RPMI7951 (cell line): ENCODE data around the gene CMTM5. TPM values are rescaled to one million over a fixed set of nuclear protein-coding genes. Genes with fewer than 3 reads are reported as not detected.
"Not testable (repeated sequence)": the region's sequence is repeated elsewhere in the genome, so short reads cannot be mapped to it uniquely, and the experiment has no call there.

ENCODE experiments used
- DNase-seq: peaks from one replicate; pipeline ENCODE4 v3.0.0-alpha.2; 2012; ENCODE audit warnings: low read depth
- total RNA-seq: library from RNA; depleted of rRNA; stranded (reverse); fragments of >200 nt; shearing (Covaris generic); gene quantifications from 2 replicates; pipeline ENCODE4 v1.2.3, GENCODE V29; 2014; rRNA removed

CMTM5 gene
- total RNA-seq, 1 experiment from 2014 or later, result 0.60 TPM

GRCh38 chr14:23414906-23415820, 38.3 kb downstream of the CMTM5 start:
- DNase-seq, result no peak

GRCh38 chr14:23415821-23416778, 39.3 kb downstream of the CMTM5 start:
- no peak for DNase-seq

- no peak for DNase-seq
Measured at GRCh38 chr14:23416801-23417200, 40.0 kb downstream of the CMTM5 start.

GRCh38 chr14:23417269-23417668, 40.4 kb downstream of the CMTM5 start:
- DNase-seq, result not testable (repeated sequence)

GRCh38 chr14:23418021-23418420, 41.2 kb downstream of the CMTM5 start:
- DNase-seq, result no peak

GRCh38 chr14:23419646-23420045, 42.8 kb downstream of the CMTM5 start:
- DNase-seq, result not testable (repeated sequence)

- DNase-seq, result no peak
Measured at GRCh38 chr14:23421594-23421993, 44.7 kb downstream of the CMTM5 start.

GRCh38 chr14:23423657-23424056, 46.8 kb downstream of the CMTM5 start:
- no peak for DNase-seq

- no peak for DNase-seq
Measured at GRCh38 chr14:23425169-23425568, 48.3 kb downstream of the CMTM5 start.

- not testable (repeated sequence) for DNase-seq
Measured at GRCh38 chr14:23425798-23426197, 49.0 kb downstream of the CMTM5 start.

GRCh38 chr14:23428686-23429495, 52.0 kb downstream of the CMTM5 start:
- DNase-seq, result no peak

Other genes with a start within 250 kb of the CMTM5 start
- 1.6 and 2.8 TPM in 2 replicates for gene SLC7A8, start 193.4 kb upstream of the CMTM5 start, total RNA-seq
- not detected in 2 replicates for gene RNF212B, start 139.1 kb upstream of the CMTM5 start, total RNA-seq
- 6.4 and 9.9 TPM in 2 replicates for gene HOMEZ, start 90.9 kb upstream of the CMTM5 start, total RNA-seq
- 3.0 and 4.3 TPM in 2 replicates for gene PPP1R3E, start 74.2 kb upstream of the CMTM5 start, total RNA-seq
- gene BCL2L2, start 70.2 kb upstream of the CMTM5 start, total RNA-seq, result 7.1 and 9.5 TPM in 2 replicates
- gene PABPN1, start 55.6 kb upstream of the CMTM5 start, total RNA-seq, result 45.6 and 49.7 TPM in 2 replicates
- gene SLC22A17, start 24.2 kb upstream of the CMTM5 start, total RNA-seq, result 7.4 and 10.4 TPM in 2 replicates
- 2.8 TPM in 2 replicates for gene EFS, start 11.9 kb upstream of the CMTM5 start, total RNA-seq
- not detected in 2 replicates for gene IL25, start 4.2 kb upstream of the CMTM5 start, total RNA-seq
- gene MYH6, start 31.2 kb downstream of the CMTM5 start, total RNA-seq, result not detected in 2 replicates
- not detected in 2 replicates for gene MYH7, start 58.6 kb downstream of the CMTM5 start, total RNA-seq
- gene NGDN, start 92.7 kb downstream of the CMTM5 start, total RNA-seq, result 51.5 and 55.2 TPM in 2 replicates
- not detected in 2 replicates for gene ZFHX2, start 174.7 kb downstream of the CMTM5 start, total RNA-seq
- gene THTPA, start 179.2 kb downstream of the CMTM5 start, total RNA-seq, result 8.4 and 12.4 TPM in 2 replicates
- 7.5 and 7.8 TPM in 2 replicates for gene AP1G2, start 190.7 kb downstream of the CMTM5 start, total RNA-seq
- gene JPH4, start 201.7 kb downstream of the CMTM5 start, total RNA-seq, result under 0.01 TPM in 1 of 2 replicates, not detected in the other